GM12891 (cell line): ENCODE measurements around the gene ATG7.
"Not testable (repeated sequence)": the region's sequence is repeated elsewhere in the genome, so short reads cannot be mapped to it uniquely, and the experiment has no call there.

Experiments used
- DNase-seq: peaks from one replicate; pipeline ENCODE4 v3.0.0; 2011; ENCODE audit warnings: low spot score; ENCODE audit not compliant: insufficient read length
- FAIRE-seq: peaks from 2 replicates; lab custom pipeline; 2011; peaks lifted over from hg19 to GRCh38; lab: Jason Lieb, UNC
- PAX5 ChIP-seq: IDR thresholded peaks from 2 replicates; pipeline ENCODE4 v1.6.1; 2011; ENCODE audit warnings: low read length, moderate library complexity, mild to moderate bottlenecking; ENCODE audit not compliant: insufficient read depth, severe bottlenecking
- POLR2A ChIP-seq: IDR thresholded peaks from 2 replicates; pipeline ENCODE4 v1.6.1; 2011; ENCODE audit warnings: low read depth, low read length, control low read depth
- POLR2AphosphoS5 ChIP-seq: IDR thresholded peaks from 2 replicates; pipeline ENCODE4 v1.6.1; 2011; ENCODE audit warnings: low read depth, low read length, control low read depth
- POU2F2 ChIP-seq: IDR thresholded peaks from 2 replicates; pipeline ENCODE4 v1.6.1; 2011; ENCODE audit warnings: low read depth, mild to moderate bottlenecking, control low read depth, low read length, moderate library complexity
- SPI1 ChIP-seq: IDR thresholded peaks from 2 replicates; pipeline ENCODE4 v1.6.1; 2011; ENCODE audit warnings: low read depth, low read length, control low read depth
- TAF1 ChIP-seq: IDR thresholded peaks from 2 replicates; pipeline ENCODE4 v1.6.1; 2011; ENCODE audit warnings: low read depth, low read length, control low read depth

The ATG7 gene

GRCh38 chr3:11521167-11521566, 249.0 kb downstream of the ATG7 start:
- FAIRE-seq (no peak), DNase-seq (no peak)
- no peak for TF ChIP-seq POLR2AphosphoS5
- TF ChIP-seq SPI1 = no peak
- TF ChIP-seq POU2F2 = no peak
- no peak for TF ChIP-seq POLR2A

GRCh38 chr3:11522398-11522715, 250.2 kb downstream of the ATG7 start:
- no peak for FAIRE-seq

GRCh38 chr3:11522953-11523571, 250.9 kb downstream of the ATG7 start:
- FAIRE-seq (no peak), DNase-seq (no peak)
- TF ChIP-seq POU2F2 = no peak
- TF ChIP-seq SPI1 = no peak
- no peak for TF ChIP-seq POLR2A
- TF ChIP-seq TAF1 = no peak
- TF ChIP-seq POLR2AphosphoS5 = no peak
- TF ChIP-seq PAX5 = no peak

More at GRCh38 chr3:11522398-11522715, 250.2 kb downstream of the ATG7 start:
- TF ChIP-seq POU2F2 = no peak
- no peak for TF ChIP-seq TAF1
- TF ChIP-seq PAX5 = no peak
- no peak for TF ChIP-seq SPI1
- no peak for TF ChIP-seq POLR2AphosphoS5
- no peak for TF ChIP-seq POLR2A
- no peak for DNase-seq

GRCh38 chr3:11523572-11524101, 251.4 kb downstream of the ATG7 start:
- DNase-seq (no peak), FAIRE-seq (no peak)
- TF ChIP-seq SPI1 = no peak
- TF ChIP-seq POLR2AphosphoS5 = no peak
- no peak for TF ChIP-seq PAX5
- no peak for TF ChIP-seq POU2F2
- no peak for TF ChIP-seq TAF1
- no peak for TF ChIP-seq POLR2A

- not testable (repeated sequence) for FAIRE-seq, DNase-seq
These were observed 253.9 kb downstream of the ATG7 start for GRCh38 chr3:11526121-11526520.

- TF ChIP-seq POLR2AphosphoS5 = no peak
- TF ChIP-seq PAX5 = no peak
- TF ChIP-seq SPI1 = no peak
- no peak for TF ChIP-seq POU2F2
- no peak for TF ChIP-seq POLR2A
- TF ChIP-seq TAF1 = no peak
- no peak for FAIRE-seq
These were observed 257.1 kb downstream of the ATG7 start for GRCh38 chr3:11529281-11529680.

GRCh38 chr3:11530153-11530721, 258.0 kb downstream of the ATG7 start:
- DNase-seq (no peak), FAIRE-seq (no peak)
- no peak for TF ChIP-seq POLR2AphosphoS5
- TF ChIP-seq TAF1 = no peak
- TF ChIP-seq SPI1 = no peak
- TF ChIP-seq POU2F2 = no peak
- no peak for TF ChIP-seq PAX5

More at GRCh38 chr3:11529281-11529680, 257.1 kb downstream of the ATG7 start:
- no peak for DNase-seq

GRCh38 chr3:11532931-11533391, 260.8 kb downstream of the ATG7 start:
- DNase-seq = no peak
- TF ChIP-seq PAX5 (no peak), POU2F2 (no peak), POLR2AphosphoS5 (no peak), TAF1 (no peak), POLR2A (no peak), SPI1 (no peak)
- FAIRE-seq = no peak

- TF ChIP-seq TAF1 (no peak), PAX5 (no peak), POLR2AphosphoS5 (no peak), SPI1 (no peak)
- FAIRE-seq (no peak), DNase-seq (no peak)
These were observed 262.0 kb downstream of the ATG7 start for GRCh38 chr3:11534011-11534792.

GRCh38 chr3:11534793-11535101, 262.6 kb downstream of the ATG7 start:
- DNase-seq (no peak), FAIRE-seq (no peak)

More at GRCh38 chr3:11534793-11535101, 262.6 kb downstream of the ATG7 start:
- TF ChIP-seq POU2F2 = no peak
- no peak for TF ChIP-seq PAX5
- TF ChIP-seq SPI1 = no peak
- TF ChIP-seq POLR2A = no peak
- TF ChIP-seq TAF1 = no peak
